BLaER1 (cell line): ENCODE measurements around the gene SRP72.

ENCODE experiments used
- H3K27ac ChIP-seq: shearing (Covaris generic); formaldehyde crosslinking; 2 replicates; pipeline ENCODE4 v1.8.1; 2022
- H3K27me3 ChIP-seq: shearing (Covaris generic); formaldehyde crosslinking; 2 replicates; pipeline ENCODE4 v1.8.1; 2022
- H3K36me3 ChIP-seq: shearing (Covaris generic); formaldehyde crosslinking; 2 replicates; pipeline ENCODE4 v1.8.1; 2022
- H3K4me1 ChIP-seq: shearing (Covaris generic); formaldehyde crosslinking; 2 replicates; pipeline ENCODE4 v1.8.1; 2022
- H3K4me2 ChIP-seq: shearing (Covaris generic); formaldehyde crosslinking; 2 replicates; pipeline ENCODE4 v1.8.1; 2022
- H3K4me3 ChIP-seq: shearing (Covaris generic); formaldehyde crosslinking; 2 replicates; pipeline ENCODE4 v1.8.1; 2022
- H3K9ac ChIP-seq: shearing (Covaris generic); formaldehyde crosslinking; 2 replicates; pipeline ENCODE4 v1.8.1; 2022
- H3K9me3 ChIP-seq: shearing (Covaris generic); formaldehyde crosslinking; 2 replicates; pipeline ENCODE4 v1.8.1; 2022
- H4K20me1 ChIP-seq: shearing (Covaris generic); formaldehyde crosslinking; 2 replicates; pipeline ENCODE4 v1.8.1; 2022
- Cebpa-rat ChIP-seq: shearing (Covaris generic); IDR thresholded peaks from 2 replicates; pipeline ENCODE4 v1.8.1; 2022

The SRP72 gene

DNA sequence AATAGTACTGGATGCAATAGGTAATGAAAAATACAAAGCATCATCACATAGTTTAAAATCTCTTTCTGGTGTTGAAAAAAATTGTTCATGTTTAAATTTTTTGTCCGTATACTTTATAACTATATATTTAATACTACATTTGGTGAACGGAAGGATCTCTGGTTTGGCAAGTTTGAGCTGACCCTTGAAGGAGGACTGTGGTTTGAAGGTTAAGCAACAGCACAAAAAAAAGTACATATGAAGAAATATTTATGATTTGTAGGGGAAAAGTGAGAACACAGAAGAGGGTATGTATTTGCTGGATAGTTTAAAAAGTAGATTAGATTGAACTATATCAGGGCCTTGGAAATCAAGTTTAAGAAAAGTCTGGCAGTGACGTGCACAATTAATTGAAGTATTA is 13.3 kb downstream of the SRP72 start:
- Histone ChIP-seq H3K4me3 (no peak overlapping the region), H3K27me3 (no peaks in the 10 kb centered on the region), H3K36me3 (peaks cover 96% of the 10 kb centered on the region), H3K9me3 (no peaks in the 10 kb centered on the region), H3K4me2 (no peak overlapping the region), H3K9ac (no peak overlapping the region), H4K20me1 (no peaks in the 10 kb centered on the region), H3K4me1 (no peaks in the 10 kb centered on the region), H3K27ac (no peak overlapping the region)
- TF ChIP-seq Cebpa-rat: no peak

DNA sequence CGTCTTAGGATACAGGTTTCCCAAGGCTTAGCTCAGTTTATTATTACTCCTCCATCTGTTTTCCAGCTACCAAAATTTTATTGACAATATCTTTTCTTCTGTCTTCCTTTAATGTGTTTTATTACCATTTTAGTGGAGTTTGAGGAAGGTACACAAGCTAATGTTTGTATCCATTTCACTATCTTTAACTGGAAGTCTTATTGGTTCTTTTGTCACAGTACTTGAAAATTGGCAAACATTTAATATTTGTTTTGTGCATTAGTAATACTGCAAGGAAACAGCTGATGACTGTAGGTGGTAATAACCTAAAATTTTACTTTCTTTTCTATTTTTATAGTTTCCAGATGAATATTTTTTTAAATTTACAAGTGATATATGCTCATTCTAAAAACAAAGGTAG is 28.8 kb downstream of the SRP72 start:
- peaks cover 93% of the 10 kb centered on the region for H3K36me3 ChIP-seq
- H3K4me1 ChIP-seq: no peaks in the 10 kb centered on the region
- no peak overlapping the region for H3K27ac ChIP-seq
- no peak for TF ChIP-seq Cebpa-rat
- no peaks in the 10 kb centered on the region for H3K27me3 ChIP-seq
- H3K4me2 ChIP-seq: no peak overlapping the region
- H3K9ac ChIP-seq: no peak overlapping the region
- no peaks in the 10 kb centered on the region for H4K20me1 ChIP-seq
- H3K9me3 ChIP-seq: no peaks in the 10 kb centered on the region
- H3K4me3 ChIP-seq: no peak overlapping the region

DNA sequence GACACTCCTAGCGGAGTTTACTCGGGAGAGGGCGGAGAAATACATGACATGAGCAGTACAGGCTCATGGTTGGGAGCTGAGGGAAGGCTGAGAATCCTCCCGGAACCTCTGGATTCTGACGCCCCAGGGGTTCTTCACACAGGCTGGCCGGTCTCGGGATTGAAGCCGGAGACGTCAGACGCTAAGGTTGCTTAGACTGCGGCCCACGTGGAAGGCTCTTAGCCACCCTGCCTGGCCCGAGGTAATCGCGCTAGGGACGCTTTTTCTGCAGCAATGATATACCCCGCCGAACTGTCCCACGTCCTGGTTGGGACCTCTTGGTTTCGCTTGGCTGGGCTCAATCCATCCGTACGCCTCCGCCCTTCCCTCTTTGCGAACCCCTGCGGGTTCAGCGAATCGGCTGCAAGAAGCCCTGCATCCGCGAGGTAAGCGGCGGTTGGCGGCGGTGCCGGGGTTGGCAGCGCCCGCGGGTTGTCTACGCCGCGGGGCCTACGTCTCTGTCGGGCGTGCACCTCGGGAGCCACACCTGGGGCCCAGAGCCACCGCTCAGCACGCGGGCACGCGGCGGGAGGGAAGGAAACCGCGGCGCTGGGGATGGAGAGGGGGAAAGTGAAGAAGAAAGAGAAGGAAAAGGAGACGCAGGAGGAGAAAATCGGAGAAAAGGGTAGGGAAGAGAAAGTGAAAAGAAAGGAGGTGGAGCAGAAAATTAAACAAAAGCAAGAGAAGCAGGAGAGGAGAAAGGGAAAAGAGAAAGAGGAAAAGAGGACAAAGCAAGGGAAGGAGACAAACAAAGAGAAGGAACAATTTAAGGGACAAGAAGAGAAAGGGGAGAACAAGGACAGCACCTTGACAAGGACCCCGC is 38.1 kb downstream of the SRP72 start, which contains the start of gene ARL9:
Gene ARL9 (plus strand): TSS at position 523 of the 862 bp plus-strand sequence. CDS start 72 bp downstream, at position 595.
- Histone ChIP-seq H3K27me3 (peaks cover 27% of the 10 kb centered on the region), H3K36me3 (peaks cover 30% of the 10 kb centered on the region), H3K27ac (peak within 1 kb of the TSS; percentile 63), H3K4me3 (peak within 1 kb of the TSS; percentile 68), H4K20me1 (no peaks in the 10 kb centered on the region; the same call in 1 of the 2 replicates), H3K4me1 (peaks cover 18% of the 10 kb centered on the region), H3K9ac (peak within 1 kb of the TSS; percentile 76), H3K4me2 (peak within 1 kb of the TSS; percentile 83), H3K9me3 (no peaks in the 10 kb centered on the region)
- TF ChIP-seq Cebpa-rat: no peak

DNA sequence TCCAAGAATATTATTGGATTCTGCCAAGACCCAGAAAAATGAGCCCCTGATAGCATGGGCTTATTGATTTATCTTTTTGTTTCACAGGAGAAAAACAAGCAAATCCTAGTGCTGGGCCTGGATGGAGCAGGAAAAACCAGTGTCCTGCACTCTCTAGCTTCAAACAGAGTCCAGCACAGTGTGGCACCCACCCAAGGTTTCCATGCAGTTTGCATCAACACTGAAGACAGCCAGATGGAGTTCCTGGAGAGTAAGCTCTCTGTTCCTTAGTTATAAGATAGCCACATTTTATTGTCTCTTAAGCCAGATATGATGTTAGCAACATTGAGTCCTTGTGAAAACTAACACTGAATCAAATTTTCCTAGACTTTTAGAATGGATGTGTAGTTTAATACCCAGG is 43.7 kb downstream of the SRP72 start:
- H3K27me3 ChIP-seq: peaks cover 8% of the 10 kb centered on the region
- H3K27ac ChIP-seq: no peak overlapping the region
- H4K20me1 ChIP-seq: no peaks in the 10 kb centered on the region
- H3K9ac ChIP-seq: no peak overlapping the region
- peaks cover 17% of the 10 kb centered on the region; the same call in 1 of the 2 replicates for H3K36me3 ChIP-seq
- H3K4me3 ChIP-seq: no peak overlapping the region
- H3K4me2 ChIP-seq: no peak overlapping the region
- H3K4me1 ChIP-seq: peaks cover 10% of the 10 kb centered on the region; the same call in 1 of the 2 replicates
- H3K9me3 ChIP-seq: no peaks in the 10 kb centered on the region
- no peak for TF ChIP-seq Cebpa-rat

DNA sequence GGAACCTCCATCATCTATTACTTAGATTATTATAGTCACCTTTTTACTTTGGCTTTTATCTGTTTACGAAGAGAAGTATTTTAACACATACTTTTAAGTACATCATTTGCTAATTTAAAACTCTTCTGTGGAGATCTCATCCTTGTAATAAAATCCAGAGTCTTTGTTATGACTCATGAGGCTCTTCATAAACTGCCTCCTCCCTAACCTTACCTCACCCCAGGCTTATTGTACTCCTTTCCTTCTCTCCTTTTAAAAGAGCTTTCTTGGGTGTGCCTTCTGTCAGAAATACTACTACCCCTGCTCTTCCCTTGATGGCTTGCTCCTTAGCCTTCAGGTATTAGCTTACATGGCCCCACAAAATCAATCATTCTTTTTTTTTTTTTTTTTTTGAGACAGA is 44.7 kb downstream of the SRP72 start:
- Histone ChIP-seq H3K4me2 (no peak overlapping the region), H3K4me3 (no peak overlapping the region), H3K9me3 (no peaks in the 10 kb centered on the region), H3K27me3 (no peaks in the 10 kb centered on the region), H3K4me1 (0 out of 2 replicates have a peak, but pooled peaks cover 2% of the 10 kb centered on the region), H3K27ac (no peak overlapping the region), H3K36me3 (peaks cover 17% of the 10 kb centered on the region; the same call in 1 of the 2 replicates), H4K20me1 (no peaks in the 10 kb centered on the region), H3K9ac (no peak overlapping the region)
- TF ChIP-seq Cebpa-rat: no peak

DNA sequence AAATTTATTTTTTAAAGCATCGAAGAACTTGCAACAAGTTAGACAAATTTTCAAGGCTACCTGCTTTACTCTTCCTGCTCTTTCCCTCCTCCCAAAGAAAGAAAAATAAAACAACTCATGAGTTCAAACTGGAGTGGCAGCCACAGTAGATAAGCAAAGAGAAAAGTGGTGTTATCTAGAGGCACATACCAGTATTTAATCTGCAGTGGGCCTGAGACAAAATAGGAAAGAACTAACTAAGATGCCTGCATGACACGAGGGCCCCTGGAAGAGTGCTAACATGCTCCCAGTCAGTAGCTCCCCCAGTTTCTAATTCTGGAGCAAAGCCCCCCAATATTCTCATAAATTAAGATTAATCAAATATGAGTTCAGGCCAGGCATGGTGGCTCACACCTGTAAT is 46.1 kb downstream of the SRP72 start:
- Histone ChIP-seq H3K27me3 (no peaks in the 10 kb centered on the region), H3K9ac (no peak overlapping the region), H4K20me1 (no peaks in the 10 kb centered on the region), H3K9me3 (no peaks in the 10 kb centered on the region), H3K4me3 (no peak overlapping the region), H3K36me3 (peaks cover 17% of the 10 kb centered on the region; the same call in 1 of the 2 replicates), H3K4me2 (no peak overlapping the region), H3K27ac (no peak overlapping the region), H3K4me1 (no peaks in the 10 kb centered on the region)
- TF ChIP-seq Cebpa-rat: no peak

DNA sequence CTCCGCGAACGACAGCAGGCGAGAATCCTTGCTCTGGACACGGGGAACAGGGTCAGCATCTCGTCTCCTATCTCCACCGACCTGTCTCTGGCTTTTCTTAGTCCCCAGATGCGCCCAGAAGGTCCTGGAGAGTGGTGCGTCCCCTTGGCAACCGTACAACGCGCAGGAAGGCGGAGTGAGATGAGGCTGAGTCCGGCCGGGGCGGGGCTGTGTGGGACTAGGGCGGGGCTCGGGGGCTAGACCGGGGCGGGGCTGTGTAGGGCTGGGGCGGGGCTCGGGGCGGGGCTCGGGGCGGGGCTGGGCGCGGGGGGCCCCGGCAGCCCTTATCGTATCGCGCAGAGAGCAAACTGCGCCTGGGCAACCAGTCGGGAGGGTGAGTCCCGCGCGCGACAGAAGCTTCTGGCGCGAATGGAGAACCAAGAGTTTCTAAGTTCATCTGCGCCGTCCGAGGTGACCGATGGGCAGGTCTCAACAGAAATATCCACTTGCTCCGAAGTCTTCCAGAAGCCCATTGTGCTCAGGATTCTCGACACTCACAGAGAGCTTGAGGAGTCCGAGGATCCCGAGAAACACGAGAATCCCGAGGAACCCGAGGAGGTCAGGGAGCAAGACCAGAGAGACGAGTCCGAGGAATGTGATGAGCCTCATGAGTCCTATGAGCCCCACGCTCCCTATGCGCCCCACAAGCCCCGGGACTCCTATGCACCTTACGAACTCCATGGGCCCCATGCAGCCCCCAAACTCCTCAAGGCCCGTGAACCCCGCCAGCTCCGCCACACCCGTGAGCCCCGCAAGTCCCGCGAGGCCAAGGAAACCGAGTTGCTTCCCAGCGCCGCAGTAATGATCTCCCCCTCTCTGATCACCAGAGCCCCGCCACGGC is 63.1 kb downstream of the SRP72 start:
- peaks cover 15% of the 10 kb centered on the region for H3K9me3 ChIP-seq
- peaks cover 23% of the 10 kb centered on the region for H3K27me3 ChIP-seq
- no peaks in the 10 kb centered on the region for H3K36me3 ChIP-seq
- peak overlapping the region; percentile 55 for H3K4me2 ChIP-seq
- no peak overlapping the region for H3K9ac ChIP-seq
- peak overlapping the region; percentile 41; the same call in 1 of the 2 replicates for H3K4me3 ChIP-seq
- no peak for TF ChIP-seq Cebpa-rat
- no peaks in the 10 kb centered on the region for H4K20me1 ChIP-seq
- no peak overlapping the region for H3K27ac ChIP-seq
- no peaks in the 10 kb centered on the region for H3K4me1 ChIP-seq

DNA sequence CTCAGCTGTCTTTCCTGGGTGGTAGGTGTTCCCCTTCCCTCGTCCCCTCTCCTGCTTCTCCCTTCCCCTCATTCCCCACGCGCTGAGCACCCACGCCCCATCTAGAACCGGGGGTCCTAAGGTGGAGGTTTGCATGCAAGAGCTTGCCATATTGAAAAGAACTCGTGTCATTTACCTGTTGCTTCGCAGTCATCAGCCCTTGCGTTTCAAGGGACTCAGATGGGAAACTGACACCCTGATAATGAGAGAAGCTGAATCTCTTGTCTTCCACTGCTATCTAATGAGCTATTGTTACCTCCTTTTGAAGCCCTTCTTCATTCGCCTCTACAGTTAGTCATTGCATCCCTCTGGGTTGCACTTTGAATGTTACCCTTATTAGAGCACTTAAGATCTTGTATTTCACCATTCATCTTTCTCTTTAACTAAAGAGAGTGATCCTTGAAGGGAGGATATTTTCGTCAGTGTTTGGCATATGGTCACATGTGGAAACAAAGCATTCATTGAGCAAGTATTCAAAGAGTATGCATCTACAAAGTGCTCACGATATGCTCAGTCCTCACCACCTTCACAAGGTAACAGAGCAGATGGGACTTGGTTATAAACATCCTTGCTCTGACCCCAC is 63.8 kb downstream of the SRP72 start:
- no peak overlapping the region for H3K4me3 ChIP-seq

DNA sequence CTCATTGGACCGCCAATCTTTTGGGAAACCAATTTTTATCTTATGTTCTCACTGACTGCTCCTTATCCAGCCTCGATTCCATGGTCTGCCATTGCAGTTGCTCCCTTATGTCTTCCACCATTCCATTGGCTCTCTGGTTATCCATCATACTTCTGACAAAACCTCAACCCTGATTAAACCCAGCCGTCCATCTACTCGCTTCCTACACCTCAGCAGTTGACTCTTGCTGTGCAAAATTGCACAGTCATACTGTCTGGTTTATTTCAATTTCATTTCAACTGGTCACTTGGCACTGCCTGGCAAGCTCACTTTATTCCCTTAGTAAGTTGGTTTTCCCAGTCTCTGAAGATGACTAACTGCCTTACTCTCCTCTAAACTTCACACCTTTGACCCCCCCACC is 64.4 kb downstream of the SRP72 start:
- no peak for TF ChIP-seq Cebpa-rat
- Histone ChIP-seq H3K27ac (no peak overlapping the region), H3K27me3 (peaks cover 23% of the 10 kb centered on the region), H3K36me3 (no peaks in the 10 kb centered on the region), H3K4me1 (no peaks in the 10 kb centered on the region), H3K4me3 (no peak overlapping the region), H3K9ac (no peak overlapping the region), H4K20me1 (no peaks in the 10 kb centered on the region), H3K9me3 (peaks cover 15% of the 10 kb centered on the region), H3K4me2 (no peak overlapping the region)

More for the DNA sequence above, 63.8 kb downstream of the SRP72 start:
- Histone ChIP-seq H3K9me3 (peaks cover 15% of the 10 kb centered on the region), H3K4me2 (peak overlapping the region; percentile 55), H3K4me1 (no peaks in the 10 kb centered on the region), H3K36me3 (no peaks in the 10 kb centered on the region), H3K9ac (no peak overlapping the region), H4K20me1 (no peaks in the 10 kb centered on the region), H3K27me3 (peaks cover 23% of the 10 kb centered on the region), H3K27ac (no peak overlapping the region)
- no peak for TF ChIP-seq Cebpa-rat
